Effector memory CD4-positive, alpha-beta T cell (primary cell): Measurements from ENCODE around the gene IQCN.

Experiments
- DNase-seq, 3 donors: peaks; one replicate each; pipeline ENCODE4 v3.0.0-alpha.2; 2020
- H3K27ac ChIP-seq: 2 replicates; pipeline ENCODE4 v1.7.0; 2013; ENCODE audit warnings: mild to moderate bottlenecking, low read length, moderate library complexity; ENCODE audit not compliant: insufficient read depth, poor library complexity, severe bottlenecking
- H3K27me3 ChIP-seq: replicated peaks from 2 replicates; pipeline ENCODE4 v1.7.0; 2013; ENCODE audit warnings: mild to moderate bottlenecking, low read length; ENCODE audit not compliant: insufficient read depth, control insufficient read depth, poor library complexity, severe bottlenecking
- H3K36me3 ChIP-seq: 2 replicates; pipeline ENCODE4 v1.7.0; 2013; ENCODE audit warnings: mild to moderate bottlenecking, low read length, moderate library complexity; ENCODE audit not compliant: control insufficient read depth, insufficient read depth
- H3K4me1 ChIP-seq: 2 replicates; pipeline ENCODE4 v1.7.0; 2013; ENCODE audit warnings: low read length, mild to moderate bottlenecking; ENCODE audit not compliant: control insufficient read depth, insufficient read depth, poor library complexity, severe bottlenecking
- H3K4me3 ChIP-seq: 2 replicates; pipeline ENCODE4 v1.7.0; 2013; ENCODE audit warnings: low read length, low read depth, mild to moderate bottlenecking; ENCODE audit not compliant: insufficient read depth, poor library complexity, severe bottlenecking
- H3K9me3 ChIP-seq: 2 replicates; pipeline ENCODE4 v1.7.0; 2013; ENCODE audit warnings: mild to moderate bottlenecking, low read length, moderate library complexity; ENCODE audit not compliant: control insufficient read depth

Gene IQCN

GRCh38 chr19:18286973-18287635 lies 12.9 kb upstream of the IQCN start:
- Histone ChIP-seq H3K9me3 (no peaks in the 10 kb centered on the region), H3K27ac (peak overlapping the region; percentile 18), H3K4me3 (no peak overlapping the region), H3K4me1 (peaks cover 41% of the 10 kb centered on the region), H3K36me3 (no peaks in the 10 kb centered on the region), H3K27me3 (no peaks in the 10 kb centered on the region)
- DNase-seq: no peak

- H3K4me3 ChIP-seq: peak overlapping the region; percentile 7
- H3K9me3 ChIP-seq: no peaks in the 10 kb centered on the region
- peak overlapping the region; percentile 54 for H3K27ac ChIP-seq
- H3K4me1 ChIP-seq: peaks cover 23% of the 10 kb centered on the region
- H3K36me3 ChIP-seq: peaks cover 7% of the 10 kb centered on the region
- H3K27me3 ChIP-seq: no peaks in the 10 kb centered on the region
- DNase-seq: no peak
These were observed 10.6 kb upstream of the IQCN start for GRCh38 chr19:18284712-18285360.

GRCh38 chr19:18283338-18283737 lies 9.1 kb upstream of the IQCN start:
- no peak for DNase-seq
- Histone ChIP-seq H3K36me3 (peaks cover 16% of the 10 kb centered on the region), H3K4me1 (peaks cover 27% of the 10 kb centered on the region), H3K27me3 (no peaks in the 10 kb centered on the region), H3K27ac (peak overlapping the region; percentile 6), H3K4me3 (no peak overlapping the region), H3K9me3 (no peaks in the 10 kb centered on the region)

- Histone ChIP-seq H3K4me1 (peaks cover 32% of the 10 kb centered on the region), H3K36me3 (peaks cover 21% of the 10 kb centered on the region), H3K4me3 (peak overlapping the region; percentile 41), H3K9me3 (no peaks in the 10 kb centered on the region), H3K27ac (peak overlapping the region; percentile 91), H3K27me3 (no peaks in the 10 kb centered on the region)
- no peak for DNase-seq
These were observed 8.5 kb upstream of the IQCN start for GRCh38 chr19:18282788-18283141.

GRCh38 chr19:18282021-18282787 lies 8.0 kb upstream of the IQCN start:
- Histone ChIP-seq H3K36me3 (peaks cover 21% of the 10 kb centered on the region), H3K4me1 (peaks cover 32% of the 10 kb centered on the region), H3K4me3 (peak overlapping the region; percentile 41), H3K27ac (peak overlapping the region; percentile 91), H3K27me3 (no peaks in the 10 kb centered on the region), H3K9me3 (no peaks in the 10 kb centered on the region)
- DNase-seq: no peak

DNA sequence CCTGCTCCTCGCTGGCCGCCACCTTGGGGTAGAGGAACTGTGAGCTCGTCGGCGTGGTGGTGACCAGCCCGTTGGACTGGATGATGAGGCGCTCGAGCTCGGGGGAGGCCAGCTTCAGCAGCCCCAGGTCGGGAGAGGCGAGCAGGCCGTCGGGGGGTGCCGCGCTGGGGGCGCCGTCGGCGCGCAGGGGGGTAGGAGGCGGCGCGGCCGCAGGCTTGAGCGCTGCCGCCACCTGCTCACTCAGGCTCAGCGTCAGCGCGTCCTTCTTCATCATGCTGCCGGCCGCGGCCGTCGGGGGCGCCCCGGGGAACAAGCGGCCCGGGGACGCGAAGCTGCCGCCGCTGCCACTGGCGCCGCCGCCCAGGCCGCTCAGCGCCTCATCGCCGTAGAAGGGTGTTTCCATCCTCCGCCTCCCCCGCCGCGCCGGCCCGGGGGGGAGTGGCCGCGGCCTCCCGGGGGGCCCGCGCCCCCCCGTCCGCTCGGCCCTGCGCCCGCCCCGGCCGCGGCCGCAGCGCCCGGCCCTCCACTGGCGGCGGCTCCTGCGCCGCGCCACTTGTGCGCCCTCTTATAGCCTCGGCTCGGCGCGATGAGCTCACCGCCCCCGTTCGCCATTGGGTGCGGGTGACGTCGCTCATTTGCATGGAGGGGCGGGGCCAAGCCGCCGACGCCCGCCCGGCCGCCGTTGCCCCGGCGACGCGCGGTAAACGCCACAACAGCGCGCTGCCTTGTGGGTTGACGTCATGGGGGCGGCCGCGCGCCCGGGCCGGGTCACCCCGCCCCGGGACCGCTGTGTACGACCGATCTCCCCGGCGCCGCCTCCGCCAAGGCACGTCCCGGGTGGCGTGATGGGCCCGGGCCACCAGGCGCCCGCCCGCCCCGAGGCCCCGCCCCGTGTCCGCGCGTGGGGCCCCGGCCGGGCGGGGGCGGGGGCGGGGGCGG lies 7.1 kb upstream of the IQCN start, which contains the start of gene JUND:
JUND (minus strand) TSS at position 541 of the 939 bp plus-strand sequence; CDS start at position 403, 138 bp downstream.
- H3K4me3 ChIP-seq: peak within 1 kb of the TSS; percentile 97
- H3K36me3 ChIP-seq: peaks cover 21% of the 10 kb centered on the region
- peak within 1 kb of the TSS; percentile 96 for H3K27ac ChIP-seq
- H3K27me3 ChIP-seq: no peaks in the 10 kb centered on the region
- DNase-seq: peak; percentile 98
- H3K9me3 ChIP-seq: no peaks in the 10 kb centered on the region
- peaks cover 32% of the 10 kb centered on the region for H3K4me1 ChIP-seq

- H3K9me3 ChIP-seq: no peaks in the 10 kb centered on the region
- peaks cover 37% of the 10 kb centered on the region for H3K4me1 ChIP-seq
- no peaks in the 10 kb centered on the region for H3K27me3 ChIP-seq
- peaks cover 25% of the 10 kb centered on the region for H3K36me3 ChIP-seq
- peak overlapping the region; percentile 97 for H3K4me3 ChIP-seq
- peak; percentile 71 to 77 (median 77) for DNase-seq
- H3K27ac ChIP-seq: peak overlapping the region; percentile 96
These were observed 6.2 kb upstream of the IQCN start for GRCh38 chr19:18280247-18281081.

GRCh38 chr19:18279516-18280246 lies 5.4 kb upstream of the IQCN start:
- H3K4me3 ChIP-seq: peak overlapping the region; percentile 97
- peak; percentile 82 to 85 (median 84) for DNase-seq
- peaks cover 26% of the 10 kb centered on the region for H3K36me3 ChIP-seq
- peak overlapping the region; percentile 96 for H3K27ac ChIP-seq
- no peaks in the 10 kb centered on the region for H3K27me3 ChIP-seq
- peaks cover 35% of the 10 kb centered on the region for H3K4me1 ChIP-seq
- H3K9me3 ChIP-seq: no peaks in the 10 kb centered on the region
